ENCODE measurements around the gene SLCO3A1. TPM values are rescaled to one million over a fixed set of nuclear protein-coding genes. Genes with fewer than 3 reads are reported as not detected.

The SLCO3A1 gene
- total and polyA plus RNA-seq, 8 donors: 2.4 to 38.8 (median 7.7) TPM

- H3K4me1 ChIP-seq: no peaks in the 10 kb centered on the region
- no peaks in the 10 kb centered on the region for H3K27me3 ChIP-seq
- H3K4me3 ChIP-seq: no peak overlapping the region
- intact Hi-C loops (cut with DNase I; ENCODE audit: low total_unique reads): no loop called here
- H3K36me3 ChIP-seq: peaks cover 0 to 16% (median 10%) of the 10 kb centered on the region in 4 donors
- H3K9me3 ChIP-seq: no peaks in the 10 kb centered on the region
- no peak overlapping the region for H3K27ac ChIP-seq
- no peak for DNase-seq
- 82 to 91% (median 86%) methylated on average over 13 of the region's 13 CpGs for WGBS, 5 donors
- no peak for TF ChIP-seq POLR2AphosphoS5 (IDR thresholded peaks at IDR 0.05)
- no peak for TF ChIP-seq EP300 (IDR thresholded peaks at IDR 0.05)
- no peak for TF ChIP-seq POLR2A (IDR thresholded peaks at IDR 0.05)
- TF ChIP-seq CTCF (IDR thresholded peaks at IDR 0.05): no peak
These were observed 289.0 kb downstream of the SLCO3A1 start for GRCh38 chr15:92142242-92143232.

- DNase-seq: no peak
- H3K4me1 ChIP-seq: no peaks in the 10 kb centered on the region
- no peak overlapping the region for H3K4me3 ChIP-seq
- intact Hi-C loops (cut with DNase I; ENCODE audit: low total_unique reads): no loop called here
- WGBS, 5 donors: 94 to 95% (median 95%) methylated on average over 16 of the region's 16 CpGs
- H3K27me3 ChIP-seq: no peaks in the 10 kb centered on the region
- no peaks in the 10 kb centered on the region for H3K9me3 ChIP-seq
- H3K27ac ChIP-seq: no peak overlapping the region
- H3K36me3 ChIP-seq: peaks cover 0 to 24% (median 18%) of the 10 kb centered on the region in 4 donors
- TF ChIP-seq POLR2A (IDR thresholded peaks at IDR 0.05) (no peak), CTCF (IDR thresholded peaks at IDR 0.05) (no peak), POLR2AphosphoS5 (IDR thresholded peaks at IDR 0.05) (no peak), EP300 (IDR thresholded peaks at IDR 0.05) (no peak)
These were observed 290.3 kb downstream of the SLCO3A1 start for GRCh38 chr15:92143765-92144164.

GRCh38 chr15:92146511-92147150, 293.1 kb downstream of the SLCO3A1 start:
- 50 to 77% (median 68%) methylated on average over 8 to 14 of the region's 14 CpGs for WGBS, 5 donors
- Histone ChIP-seq H3K9me3 (no peaks in the 10 kb centered on the region), H3K36me3 (peaks cover 0 to 41% (median 34%) of the 10 kb centered on the region in 4 donors), H3K27ac (no peak overlapping the region), H3K27me3 (no peaks in the 10 kb centered on the region), H3K4me3 (no peak overlapping the region), H3K4me1 (no peaks in the 10 kb centered on the region)
- intact Hi-C loops (cut with DNase I; ENCODE audit: low total_unique reads): no loop called here
- DNase-seq: no peak
- no peak for TF ChIP-seq POLR2AphosphoS5 (IDR thresholded peaks at IDR 0.05)
- TF ChIP-seq POLR2A (IDR thresholded peaks at IDR 0.05): no peak
- TF ChIP-seq EP300 (IDR thresholded peaks at IDR 0.05): no peak
- no peak for TF ChIP-seq CTCF (IDR thresholded peaks at IDR 0.05)

GRCh38 chr15:92149029-92149428, 295.5 kb downstream of the SLCO3A1 start:
- Histone ChIP-seq H3K27ac (no peak overlapping the region), H3K4me3 (no peak overlapping the region), H3K27me3 (no peaks in the 10 kb centered on the region), H3K9me3 (no peaks in the 10 kb centered on the region), H3K36me3 (peaks cover 0 to 47% (median 39%) of the 10 kb centered on the region in 4 donors), H3K4me1 (no peaks in the 10 kb centered on the region)
- intact Hi-C loops (cut with DNase I; ENCODE audit: low total_unique reads): no loop called here
- WGBS, 5 donors: 60 to 74% (median 65%) methylated on average over 4 of the region's 4 CpGs
- no peak for DNase-seq
- TF ChIP-seq POLR2AphosphoS5 (IDR thresholded peaks at IDR 0.05) (no peak), EP300 (IDR thresholded peaks at IDR 0.05) (no peak), POLR2A (IDR thresholded peaks at IDR 0.05) (no peak), CTCF (IDR thresholded peaks at IDR 0.05) (no peak)
